HepG2 (cell line): ENCODE data around the gene PDE3B. TPM values are rescaled to one million over a fixed set of nuclear protein-coding genes. Genes with fewer than 3 reads are reported as not detected.

Source experiments
- ADNP ChIP-seq: sonication (generic); formaldehyde crosslinking; IDR thresholded peaks from 2 replicates; pipeline ENCODE4 v1.4.0; 2020; ENCODE audit warnings: missing genetic modification reagents
- CSRNP2 ChIP-seq: sonication (generic); formaldehyde crosslinking; conservative IDR thresholded peaks from 2 replicates; pipeline ENCODE4 v1.8.0; 2022; ENCODE audit warnings: low read depth, missing genetic modification reagents
- ELF3 ChIP-seq: IDR thresholded peaks from 2 replicates; pipeline ENCODE4 v1.6.1; 2016; ENCODE audit warnings: missing genetic modification reagents, missing compliant biosample characterization
- ERF ChIP-seq: IDR thresholded peaks from 2 replicates; pipeline ENCODE4 v1.6.1; 2018; ENCODE audit warnings: missing biosample characterization, missing genetic modification reagents
- HMGA1 ChIP-seq: sonication (generic); formaldehyde crosslinking; conservative IDR thresholded peaks from 2 replicates; pipeline ENCODE4 v1.4.0; 2020; ENCODE audit warnings: missing genetic modification reagents
- JUN ChIP-seq: sonication (generic); formaldehyde crosslinking; IDR thresholded peaks from 2 replicates; pipeline ENCODE4 v1.4.0; 2020; ENCODE audit warnings: mild to moderate bottlenecking, missing genetic modification reagents
- KLF13 ChIP-seq: sonication (generic); formaldehyde crosslinking; IDR thresholded peaks from 2 replicates; pipeline ENCODE4 v1.4.0; 2020; ENCODE audit warnings: mild to moderate bottlenecking, missing genetic modification reagents
- KMT2B ChIP-seq: IDR thresholded peaks from 2 replicates; pipeline ENCODE4 v1.6.1; 2016; ENCODE audit warnings: missing genetic modification reagents, missing compliant biosample characterization
- LRRFIP1 ChIP-seq: sonication (generic); formaldehyde crosslinking; conservative IDR thresholded peaks from 2 replicates; pipeline ENCODE4 v1.4.0; 2020; ENCODE audit warnings: missing genetic modification reagents
- PRDM10 ChIP-seq: sonication (generic); formaldehyde crosslinking; IDR thresholded peaks from 2 replicates; pipeline ENCODE4 v1.4.0; 2020; ENCODE audit warnings: low read depth, missing genetic modification reagents
- THAP8 ChIP-seq: sonication (generic); formaldehyde crosslinking; IDR thresholded peaks from 2 replicates; pipeline ENCODE4 v1.5.1; 2020; ENCODE audit warnings: missing genetic modification reagents, mild to moderate bottlenecking, borderline replicate concordance
- TIGD3 ChIP-seq: sonication (generic); formaldehyde crosslinking; IDR thresholded peaks from 2 replicates; pipeline ENCODE4 v1.5.1; 2020; ENCODE audit warnings: mild to moderate bottlenecking, missing genetic modification reagents, borderline replicate concordance
- ZBTB3 ChIP-seq: sonication (generic); formaldehyde crosslinking; IDR thresholded peaks from 2 replicates; pipeline ENCODE4 v1.4.0; 2020; ENCODE audit warnings: low read depth, mild to moderate bottlenecking, moderate library complexity, missing genetic modification reagents, borderline replicate concordance
- ZBTB7B ChIP-seq: sonication (generic); formaldehyde crosslinking; IDR thresholded peaks from 2 replicates; pipeline ENCODE4 v1.4.0; 2020; ENCODE audit warnings: missing genetic modification reagents
- ZFP91 ChIP-seq: sonication (generic); formaldehyde crosslinking; IDR thresholded peaks from 2 replicates; pipeline ENCODE4 v1.9.0; 2022; ENCODE audit warnings: missing genetic modification reagents, mild to moderate bottlenecking, borderline replicate concordance
- ZNF292 ChIP-seq: sonication (generic); formaldehyde crosslinking; IDR thresholded peaks from 2 replicates; pipeline ENCODE4 v1.8.1; 2022; ENCODE audit warnings: mild to moderate bottlenecking, low read depth, missing genetic modification reagents, borderline replicate concordance
- polyA plus RNA-seq, 8 experiments: library from polyadenylated mRNA; depleted of rRNA in 3 of 8; stranded (reverse) in 7 of 8; unstranded in 1 of 8; fragments of >200 nt; fragmentation: Illumina TruSeq in 4 of 8; extraction: Trizol in 4 of 8; gene quantifications; 2 replicates each; pipeline versions ENCODE4 v1.2.1 to v1.2.3, GENCODE V29; 2011 to 2016; ENCODE audit warnings: low read depth in 4 of 8, missing spikeins in 1 of 8, mixed read lengths in 1 of 8; ENCODE audit not compliant: insufficient read depth in 1 of 8
- total RNA-seq, 5 experiments: library from RNA; depleted of rRNA; stranded (reverse); fragments of >200 nt; fragmentation: Illumina TruSeq; extraction: Trizol; gene quantifications; 2 replicates each; pipeline ENCODE4 v1.2.3, GENCODE V29; 2016; ENCODE audit warnings: low read depth in 1 of 5

Gene PDE3B
- total and polyA plus RNA-seq, 2 of the 13 experiments (the other 11 are each of a cell fraction or from before 2014, with no cell fraction given): 14.1 to 26.5 TPM

- no peak; the same call in 1 of the 2 replicates for TF ChIP-seq ZFP91 (CRISPR knock-in tag)
- TF ChIP-seq JUN (CRISPR knock-in tag): no peak
- no peak for TF ChIP-seq PRDM10 (CRISPR knock-in tag)
- TF ChIP-seq ZBTB3 (CRISPR knock-in tag): no peak
- no peak for TF ChIP-seq TIGD3 (CRISPR knock-in tag)
- no peak for TF ChIP-seq CSRNP2 (CRISPR knock-in tag)
- TF ChIP-seq ELF3: no peak
- TF ChIP-seq ERF (CRISPR knock-in tag): peak; percentile 41; the same call in 1 of the 2 replicates
- TF ChIP-seq KLF13 (CRISPR knock-in tag): no peak
- no peak for TF ChIP-seq ZBTB7B (CRISPR knock-in tag)
- TF ChIP-seq HMGA1 (CRISPR knock-in tag): no peak
- no peak for TF ChIP-seq ADNP (CRISPR knock-in tag)
- no peak for TF ChIP-seq THAP8 (CRISPR knock-in tag)
- no peak for TF ChIP-seq LRRFIP1 (CRISPR knock-in tag)
- TF ChIP-seq KMT2B (CRISPR knock-in tag): peak; percentile 49; the same call in 1 of the 2 replicates
- TF ChIP-seq ZNF292: no peak
These were observed 248.5 kb downstream of the PDE3B start, which contains the start of gene CYP2R1 (continued) for GRCh38 chr11:14892036-14892556.
